GM13977 (cell line): Measurements from ENCODE around the gene RBM11.

Experiments used
- DNase-seq: peaks from one replicate; pipeline ENCODE4 v3.0.0; 2012; ENCODE audit warnings: low spot score
- CTCF ChIP-seq: IDR thresholded peaks from 2 replicates; pipeline ENCODE4 v1.5.1; 2012; ENCODE audit warnings: mild to moderate bottlenecking, control low read depth; ENCODE audit not compliant: insufficient read depth; ENCODE audit errors: extremely low read depth, missing control alignments
- in situ Hi-C: fragments of 300-500 bp; cut with MboI; formaldehyde crosslinking; loops from one replicate; pipeline ENCODE4 v1.12.0; 2022; ENCODE audit warnings: low sequenced_read_pairs, low pct_unique_long_range_greater_than_20kb, mixed read lengths, inconsistent platforms; ENCODE audit not compliant: unreplicated experiment

Gene RBM11

DNA sequence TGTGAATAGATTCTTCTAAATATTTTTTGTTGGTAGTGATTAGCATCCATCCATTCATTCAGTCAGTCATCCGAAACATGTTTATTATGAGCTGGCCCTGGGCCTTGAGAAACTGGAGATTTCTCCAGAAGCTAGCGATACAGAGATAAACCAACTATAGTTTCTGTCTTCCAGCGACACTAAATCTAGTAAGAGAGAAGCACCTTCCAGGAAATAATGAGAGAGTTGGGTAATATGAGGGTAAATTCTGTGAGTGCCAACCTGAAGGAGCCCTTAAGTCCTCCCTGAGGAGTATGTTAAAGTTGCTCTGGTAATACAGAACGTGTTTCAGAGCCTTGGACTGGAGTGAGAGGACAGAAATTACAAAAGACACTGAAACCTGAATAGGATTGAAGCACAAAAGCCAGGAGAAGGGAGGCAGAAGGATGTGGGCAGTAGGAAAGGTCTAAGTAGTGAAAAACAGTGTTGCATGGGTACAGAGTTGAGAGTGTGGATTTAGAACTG, 59.8 kb downstream of the RBM11 start:
- no peak for TF ChIP-seq CTCF
- DNase-seq: no peak
- in situ Hi-C loops: no loop called here
